Cardiac fibroblast (primary cell): Measurements from ENCODE around the gene TRIB2.
A peak's percentile ranks its signal among the peaks of the same experiment; 100 is the strongest.

Source experiments
- DNase-seq, 2 donors: peaks; one replicate each; pipeline versions ENCODE4 v3.0.0 to v3.0.0-alpha.2; 2010; ENCODE audit warnings: low read depth in 2 of 2
- H3K4me3 ChIP-seq, 2 donors: replicated peaks in 1 of 2; 1 replicate in 1 of 2; 2 replicates in 1 of 2; pipeline ENCODE4 v1.5.1; 2011; ENCODE audit warnings: low read depth in 2 of 2, low read length in 2 of 2, mild to moderate bottlenecking in 2 of 2, moderate library complexity in 1 of 2
- CTCF ChIP-seq: IDR thresholded peaks from one replicate; pipeline ENCODE4 v1.5.1; 2011; ENCODE audit warnings: low read depth, mild to moderate bottlenecking, low read length, inconsistent platforms

The TRIB2 gene

GRCh38 chr2:12723736-12724463, 7.2 kb downstream of the TRIB2 start:
- no peak for TF ChIP-seq CTCF
- DNase-seq, result peak in 1 of 2 donors; percentile 22
- H3K4me3 ChIP-seq, result no peak overlapping the region

GRCh38 chr2:12725233-12726187, 8.8 kb downstream of the TRIB2 start:
- no peak for TF ChIP-seq CTCF
- no peak overlapping the region for H3K4me3 ChIP-seq
- DNase-seq, result no peak

- no peak for TF ChIP-seq CTCF
- H3K4me3 ChIP-seq, result no peak overlapping the region
- DNase-seq, result no peak
Measured at GRCh38 chr2:12726271-12726670, 9.5 kb downstream of the TRIB2 start.

GRCh38 chr2:12727065-12727464, 10.3 kb downstream of the TRIB2 start:
- DNase-seq, result peak in 1 of 2 donors; percentile 64
- TF ChIP-seq CTCF, result no peak
- H3K4me3 ChIP-seq, result no peak overlapping the region

GRCh38 chr2:12727641-12728040, 10.9 kb downstream of the TRIB2 start:
- H3K4me3 ChIP-seq, result no peak overlapping the region
- TF ChIP-seq CTCF, result no peak
- DNase-seq, result no peak

- no peak overlapping the region for H3K4me3 ChIP-seq
- no peak for TF ChIP-seq CTCF
- DNase-seq, result no peak
Measured at GRCh38 chr2:12728221-12728777, 11.6 kb downstream of the TRIB2 start.
